ENCODE results near the gene PSKH1.

DNA sequence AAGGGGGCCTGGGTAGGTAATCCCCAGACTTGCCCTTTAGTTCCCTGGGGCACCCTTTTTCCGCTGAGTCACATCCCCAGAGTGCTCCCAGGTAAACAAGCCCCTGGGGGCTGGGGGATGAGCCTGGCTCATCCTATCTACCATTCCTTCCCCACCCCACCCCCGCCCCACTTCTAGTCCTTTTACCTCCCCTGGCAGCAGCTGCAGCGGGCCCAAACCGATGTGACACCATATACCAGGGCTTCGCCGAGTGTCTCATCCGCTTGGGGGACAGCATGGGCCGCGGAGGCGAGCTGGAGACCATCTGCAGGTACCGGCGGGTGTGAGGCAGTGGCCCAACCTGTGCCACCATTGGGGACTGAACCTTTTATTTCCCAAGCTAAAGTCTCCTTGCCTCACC lies 7.5 kb upstream of the PSKH1 start:
- TF ChIP-seq, protein P1, sequence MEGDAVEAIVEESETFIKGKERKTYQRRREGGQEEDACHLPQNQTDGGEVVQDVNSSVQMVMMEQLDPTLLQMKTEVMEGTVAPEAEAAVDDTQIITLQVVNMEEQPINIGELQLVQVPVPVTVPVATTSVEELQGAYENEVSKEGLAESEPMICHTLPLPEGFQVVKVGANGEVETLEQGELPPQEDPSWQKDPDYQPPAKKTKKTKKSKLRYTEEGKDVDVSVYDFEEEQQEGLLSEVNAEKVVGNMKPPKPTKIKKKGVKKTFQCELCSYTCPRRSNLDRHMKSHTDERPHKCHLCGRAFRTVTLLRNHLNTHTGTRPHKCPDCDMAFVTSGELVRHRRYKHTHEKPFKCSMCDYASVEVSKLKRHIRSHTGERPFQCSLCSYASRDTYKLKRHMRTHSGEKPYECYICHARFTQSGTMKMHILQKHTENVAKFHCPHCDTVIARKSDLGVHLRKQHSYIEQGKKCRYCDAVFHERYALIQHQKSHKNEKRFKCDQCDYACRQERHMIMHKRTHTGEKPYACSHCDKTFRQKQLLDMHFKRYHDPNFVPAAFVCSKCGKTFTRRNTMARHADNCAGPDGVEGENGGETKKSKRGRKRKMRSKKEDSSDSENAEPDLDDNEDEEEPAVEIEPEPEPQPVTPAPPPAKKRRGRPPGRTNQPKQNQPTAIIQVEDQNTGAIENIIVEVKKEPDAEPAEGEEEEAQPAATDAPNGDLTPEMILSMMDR (IDR thresholded peaks at IDR 0.05): no peak
- no peak for TF ChIP-seq POLR2A (IDR thresholded peaks at IDR 0.05)

Data from testis (tissue), 2 donors.